OCI-LY7 (cell line): ENCODE measurements around the gene PCNT.

Experiments used
- CTCF ChIP-seq: fragments of 200-600 bp; sonication (generic); conservative IDR thresholded peaks from 2 replicates; pipeline ENCODE4 v1.5.1; 2014; ENCODE audit warnings: mild to moderate bottlenecking, antibody characterized with exemption, low read length, moderate library complexity, mixed read lengths
- EZH2phosphoT487 ChIP-seq: fragments of 200-600 bp; sonication (generic); IDR thresholded peaks from 2 replicates; pipeline ENCODE4 v1.6.1; 2018; ENCODE audit warnings: low read depth, borderline replicate concordance, mild to moderate bottlenecking, mixed run types, antibody characterized with exemption, low read length, moderate library complexity, mixed read lengths

GRCh38 chr21:46448108-46448507, 124.2 kb downstream of the PCNT start:
- TF ChIP-seq CTCF = no peak
- TF ChIP-seq EZH2phosphoT487 = no peak
